Measurements from ENCODE around the gene SERPINA5. TPM values are rescaled to one million over a fixed set of nuclear protein-coding genes. Genes with fewer than 3 reads are reported as not detected.

The SERPINA5 gene
- total and polyA plus RNA-seq, 2 of the 13 experiments (the other 11 are each of a cell fraction or from before 2014, with no cell fraction given): 449 to 498 TPM

DNA sequence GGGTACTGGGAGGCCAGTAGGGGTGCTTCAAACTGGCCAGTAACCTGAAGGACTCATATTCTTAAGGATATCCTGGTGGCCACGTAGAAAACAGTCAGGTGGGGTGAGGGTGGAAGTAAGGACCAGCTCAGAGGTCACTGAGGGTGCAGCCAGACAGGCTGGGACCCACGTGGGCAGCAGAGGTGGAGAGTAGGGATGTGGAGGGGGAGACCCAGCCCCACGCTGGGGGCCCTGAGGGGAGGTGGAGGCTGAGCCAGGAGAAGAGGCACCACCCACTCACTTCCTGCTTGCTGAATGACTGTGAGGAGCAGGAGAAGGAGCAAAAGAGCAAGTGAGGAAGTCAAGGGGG is 18.4 kb downstream of the SERPINA5 start (continued):
- TF ChIP-seq, protein P1, sequence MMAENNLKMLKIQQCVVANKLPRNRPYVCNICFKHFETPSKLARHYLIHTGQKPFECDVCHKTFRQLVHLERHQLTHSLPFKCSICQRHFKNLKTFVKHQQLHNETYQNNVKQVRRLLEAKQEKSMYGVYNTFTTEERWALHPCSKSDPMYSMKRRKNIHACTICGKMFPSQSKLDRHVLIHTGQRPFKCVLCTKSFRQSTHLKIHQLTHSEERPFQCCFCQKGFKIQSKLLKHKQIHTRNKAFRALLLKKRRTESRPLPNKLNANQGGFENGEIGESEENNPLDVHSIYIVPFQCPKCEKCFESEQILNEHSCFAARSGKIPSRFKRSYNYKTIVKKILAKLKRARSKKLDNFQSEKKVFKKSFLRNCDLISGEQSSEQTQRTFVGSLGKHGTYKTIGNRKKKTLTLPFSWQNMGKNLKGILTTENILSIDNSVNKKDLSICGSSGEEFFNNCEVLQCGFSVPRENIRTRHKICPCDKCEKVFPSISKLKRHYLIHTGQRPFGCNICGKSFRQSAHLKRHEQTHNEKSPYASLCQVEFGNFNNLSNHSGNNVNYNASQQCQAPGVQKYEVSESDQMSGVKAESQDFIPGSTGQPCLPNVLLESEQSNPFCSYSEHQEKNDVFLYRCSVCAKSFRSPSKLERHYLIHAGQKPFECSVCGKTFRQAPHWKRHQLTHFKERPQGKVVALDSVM (CRISPR knock-in tag; IDR thresholded peaks at IDR 0.05): 0 out of 2 replicates have a peak, but pooled peaks have one; percentile 16
- TF ChIP-seq, protein P2, sequence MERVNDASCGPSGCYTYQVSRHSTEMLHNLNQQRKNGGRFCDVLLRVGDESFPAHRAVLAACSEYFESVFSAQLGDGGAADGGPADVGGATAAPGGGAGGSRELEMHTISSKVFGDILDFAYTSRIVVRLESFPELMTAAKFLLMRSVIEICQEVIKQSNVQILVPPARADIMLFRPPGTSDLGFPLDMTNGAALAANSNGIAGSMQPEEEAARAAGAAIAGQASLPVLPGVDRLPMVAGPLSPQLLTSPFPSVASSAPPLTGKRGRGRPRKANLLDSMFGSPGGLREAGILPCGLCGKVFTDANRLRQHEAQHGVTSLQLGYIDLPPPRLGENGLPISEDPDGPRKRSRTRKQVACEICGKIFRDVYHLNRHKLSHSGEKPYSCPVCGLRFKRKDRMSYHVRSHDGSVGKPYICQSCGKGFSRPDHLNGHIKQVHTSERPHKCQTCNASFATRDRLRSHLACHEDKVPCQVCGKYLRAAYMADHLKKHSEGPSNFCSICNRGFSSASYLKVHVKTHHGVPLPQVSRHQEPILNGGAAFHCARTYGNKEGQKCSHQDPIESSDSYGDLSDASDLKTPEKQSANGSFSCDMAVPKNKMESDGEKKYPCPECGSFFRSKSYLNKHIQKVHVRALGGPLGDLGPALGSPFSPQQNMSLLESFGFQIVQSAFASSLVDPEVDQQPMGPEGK (CRISPR knock-in tag; IDR thresholded peaks at IDR 0.05): peak; percentile 80
- TF ChIP-seq ZBTB7A (CRISPR knock-in tag; IDR thresholded peaks at IDR 0.05) (peak; percentile 65; the same call in 1 of the 2 replicates), ZNF746 (CRISPR knock-in tag; IDR thresholded peaks at IDR 0.05) (peak; percentile 64; the same call in 1 of the 2 replicates), ZNF782 (CRISPR knock-in tag; IDR thresholded peaks at IDR 0.05; ENCODE audit: borderline replicate concordance) (no peak), RFX1 (IDR thresholded peaks at IDR 0.05) (no peak), ZNF253 (CRISPR knock-in tag; IDR thresholded peaks at IDR 0.05; ENCODE audit: borderline replicate concordance) (no peak), POLR2G (IDR thresholded peaks at IDR 0.05; ENCODE audit: low read depth, low read length) (0 out of 2 replicates have a peak, but pooled peaks have one; percentile 4), U2AF1 (optimal IDR thresholded peaks at IDR 0.05; ENCODE audit: low read depth, low read length) (no peak), RBM39 (IDR thresholded peaks at IDR 0.05; ENCODE audit: low read depth, low read length, poor library complexity, severe bottlenecking) (peak; percentile 6), ELF1 (CRISPR knock-in tag; IDR thresholded peaks at IDR 0.05) (peak; percentile 31; the same call in 1 of the 2 replicates), ZNF451 (CRISPR knock-in tag; IDR thresholded peaks at IDR 0.05) (no peak; the same call in 1 of the 2 replicates), PHF8 (CRISPR knock-in tag; IDR thresholded peaks at IDR 0.05) (no peak)
- TF ChIP-seq, protein P3, sequence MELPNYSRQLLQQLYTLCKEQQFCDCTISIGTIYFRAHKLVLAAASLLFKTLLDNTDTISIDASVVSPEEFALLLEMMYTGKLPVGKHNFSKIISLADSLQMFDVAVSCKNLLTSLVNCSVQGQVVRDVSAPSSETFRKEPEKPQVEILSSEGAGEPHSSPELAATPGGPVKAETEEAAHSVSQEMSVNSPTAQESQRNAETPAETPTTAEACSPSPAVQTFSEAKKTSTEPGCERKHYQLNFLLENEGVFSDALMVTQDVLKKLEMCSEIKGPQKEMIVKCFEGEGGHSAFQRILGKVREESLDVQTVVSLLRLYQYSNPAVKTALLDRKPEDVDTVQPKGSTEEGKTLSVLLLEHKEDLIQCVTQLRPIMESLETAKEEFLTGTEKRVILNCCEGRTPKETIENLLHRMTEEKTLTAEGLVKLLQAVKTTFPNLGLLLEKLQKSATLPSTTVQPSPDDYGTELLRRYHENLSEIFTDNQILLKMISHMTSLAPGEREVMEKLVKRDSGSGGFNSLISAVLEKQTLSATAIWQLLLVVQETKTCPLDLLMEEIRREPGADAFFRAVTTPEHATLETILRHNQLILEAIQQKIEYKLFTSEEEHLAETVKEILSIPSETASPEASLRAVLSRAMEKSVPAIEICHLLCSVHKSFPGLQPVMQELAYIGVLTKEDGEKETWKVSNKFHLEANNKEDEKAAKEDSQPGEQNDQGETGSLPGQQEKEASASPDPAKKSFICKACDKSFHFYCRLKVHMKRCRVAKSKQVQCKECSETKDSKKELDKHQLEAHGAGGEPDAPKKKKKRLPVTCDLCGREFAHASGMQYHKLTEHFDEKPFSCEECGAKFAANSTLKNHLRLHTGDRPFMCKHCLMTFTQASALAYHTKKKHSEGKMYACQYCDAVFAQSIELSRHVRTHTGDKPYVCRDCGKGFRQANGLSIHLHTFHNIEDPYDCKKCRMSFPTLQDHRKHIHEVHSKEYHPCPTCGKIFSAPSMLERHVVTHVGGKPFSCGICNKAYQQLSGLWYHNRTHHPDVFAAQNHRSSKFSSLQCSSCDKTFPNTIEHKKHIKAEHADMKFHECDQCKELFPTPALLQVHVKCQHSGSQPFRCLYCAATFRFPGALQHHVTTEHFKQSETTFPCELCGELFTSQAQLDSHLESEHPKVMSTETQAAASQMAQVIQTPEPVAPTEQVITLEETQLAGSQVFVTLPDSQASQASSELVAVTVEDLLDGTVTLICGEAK (IDR thresholded peaks at IDR 0.05): no peak
- TF ChIP-seq, protein P3 (CRISPR knock-in tag; IDR thresholded peaks at IDR 0.05): no peak
- TF ChIP-seq, protein P4, sequence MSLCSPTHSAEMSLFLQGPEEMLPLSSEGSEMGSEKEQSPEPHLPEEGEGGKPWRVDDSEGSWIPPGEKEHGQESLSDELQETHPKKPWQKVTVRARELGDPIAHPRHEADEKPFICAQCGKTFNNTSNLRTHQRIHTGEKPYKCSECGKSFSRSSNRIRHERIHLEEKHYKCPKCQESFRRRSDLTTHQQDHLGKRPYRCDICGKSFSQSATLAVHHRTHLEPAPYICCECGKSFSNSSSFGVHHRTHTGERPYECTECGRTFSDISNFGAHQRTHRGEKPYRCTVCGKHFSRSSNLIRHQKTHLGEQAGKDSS (CRISPR knock-in tag; IDR thresholded peaks at IDR 0.05; ENCODE audit: borderline replicate concordance, low read depth): no peak
- TF ChIP-seq, protein P5, sequence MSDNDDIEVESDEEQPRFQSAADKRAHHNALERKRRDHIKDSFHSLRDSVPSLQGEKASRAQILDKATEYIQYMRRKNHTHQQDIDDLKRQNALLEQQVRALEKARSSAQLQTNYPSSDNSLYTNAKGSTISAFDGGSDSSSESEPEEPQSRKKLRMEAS (IDR thresholded peaks at IDR 0.05): peak; percentile 55; the same call in 1 of the 2 replicates
